ENCODE data around the gene COL8A1.

Gene COL8A1

GRCh38 chr3:99753268-99753975 lies 115.0 kb downstream of the COL8A1 start:
- TF ChIP-seq, protein P1, sequence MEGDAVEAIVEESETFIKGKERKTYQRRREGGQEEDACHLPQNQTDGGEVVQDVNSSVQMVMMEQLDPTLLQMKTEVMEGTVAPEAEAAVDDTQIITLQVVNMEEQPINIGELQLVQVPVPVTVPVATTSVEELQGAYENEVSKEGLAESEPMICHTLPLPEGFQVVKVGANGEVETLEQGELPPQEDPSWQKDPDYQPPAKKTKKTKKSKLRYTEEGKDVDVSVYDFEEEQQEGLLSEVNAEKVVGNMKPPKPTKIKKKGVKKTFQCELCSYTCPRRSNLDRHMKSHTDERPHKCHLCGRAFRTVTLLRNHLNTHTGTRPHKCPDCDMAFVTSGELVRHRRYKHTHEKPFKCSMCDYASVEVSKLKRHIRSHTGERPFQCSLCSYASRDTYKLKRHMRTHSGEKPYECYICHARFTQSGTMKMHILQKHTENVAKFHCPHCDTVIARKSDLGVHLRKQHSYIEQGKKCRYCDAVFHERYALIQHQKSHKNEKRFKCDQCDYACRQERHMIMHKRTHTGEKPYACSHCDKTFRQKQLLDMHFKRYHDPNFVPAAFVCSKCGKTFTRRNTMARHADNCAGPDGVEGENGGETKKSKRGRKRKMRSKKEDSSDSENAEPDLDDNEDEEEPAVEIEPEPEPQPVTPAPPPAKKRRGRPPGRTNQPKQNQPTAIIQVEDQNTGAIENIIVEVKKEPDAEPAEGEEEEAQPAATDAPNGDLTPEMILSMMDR (IDR thresholded peaks at IDR 0.05; ENCODE audit: insufficient read depth, missing control alignments) = peak; percentile 91
- FAIRE-seq (no peak), DNase-seq (ENCODE audit: insufficient read length, low spot score) (no peak)

DNA sequence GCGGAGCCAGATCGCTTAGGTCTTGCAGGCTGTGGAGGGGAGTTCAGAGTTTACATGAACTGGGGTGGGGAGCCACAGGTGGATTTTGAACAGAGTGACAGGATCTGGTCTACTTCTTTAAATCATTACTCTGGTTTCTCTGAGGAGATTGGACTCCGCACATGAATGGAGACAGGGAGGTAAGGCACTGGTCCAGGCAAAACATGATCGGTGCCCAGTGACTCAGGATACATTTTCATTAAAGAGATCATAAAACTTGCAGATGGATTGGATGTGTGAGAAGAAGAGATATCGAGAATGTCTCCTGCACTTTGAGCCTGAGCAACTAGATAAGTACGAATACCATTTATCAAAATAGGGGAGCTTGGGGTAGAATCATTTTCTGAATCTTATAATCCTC lies 117.4 kb downstream of the COL8A1 start:
- no peak for FAIRE-seq
- no peak for DNase-seq (ENCODE audit: insufficient read length, low spot score)
- TF ChIP-seq, protein P1 (IDR thresholded peaks at IDR 0.05; ENCODE audit: insufficient read depth, missing control alignments) = no peak

DNA sequence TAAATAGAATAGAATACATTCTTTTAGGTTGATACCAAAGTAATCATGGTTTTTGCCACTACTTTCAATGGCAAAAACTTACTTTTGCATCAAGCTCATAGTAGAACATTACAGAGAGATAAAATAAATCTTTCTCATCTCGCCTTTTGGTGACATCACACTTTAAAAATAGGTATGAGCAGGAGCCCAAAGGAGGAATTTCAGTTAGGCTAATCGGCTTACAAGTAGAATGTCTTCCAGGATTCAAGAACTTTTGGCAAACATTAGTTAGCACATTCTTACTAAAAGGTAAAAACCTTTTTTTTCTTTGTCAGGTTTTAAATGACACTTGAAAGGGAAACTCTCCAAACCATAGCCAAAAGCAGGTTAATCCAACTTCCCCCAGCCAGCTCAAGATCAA lies 119.6 kb downstream of the COL8A1 start:
- FAIRE-seq (no peak), DNase-seq (ENCODE audit: insufficient read length, low spot score) (no peak)
- TF ChIP-seq, protein P1 (IDR thresholded peaks at IDR 0.05; ENCODE audit: insufficient read depth, missing control alignments) = no peak

GRCh38 chr3:99758502-99759177 lies 120.2 kb downstream of the COL8A1 start:
- FAIRE-seq (no peak), DNase-seq (ENCODE audit: insufficient read length, low spot score) (no peak)
- TF ChIP-seq, protein P1 (IDR thresholded peaks at IDR 0.05; ENCODE audit: insufficient read depth, missing control alignments) = no peak

GRCh38 chr3:99760031-99760430 lies 121.6 kb downstream of the COL8A1 start:
- TF ChIP-seq, protein P1 (IDR thresholded peaks at IDR 0.05; ENCODE audit: insufficient read depth, missing control alignments) = no peak
- FAIRE-seq (no peak), DNase-seq (ENCODE audit: insufficient read length, low spot score) (no peak)

DNA sequence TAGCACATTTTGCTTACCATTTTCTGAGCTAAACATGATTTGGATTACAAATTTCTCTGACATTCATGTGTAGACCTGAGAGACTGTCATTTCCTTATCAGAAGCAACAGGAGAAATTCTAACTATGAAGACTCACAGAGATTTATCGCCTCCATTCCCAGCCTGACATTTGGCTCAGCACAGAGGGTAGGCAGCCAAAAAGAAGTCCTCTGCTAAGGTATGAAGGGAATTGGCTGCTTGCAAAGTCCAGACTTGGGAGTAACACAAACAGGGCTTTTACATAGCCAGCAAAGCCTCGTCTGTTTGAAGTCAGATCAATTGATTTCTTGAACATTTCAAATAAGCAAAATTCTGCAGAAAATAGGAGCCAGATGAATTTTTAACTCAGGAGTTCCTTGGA lies 122.2 kb downstream of the COL8A1 start:
- TF ChIP-seq, protein P1 (IDR thresholded peaks at IDR 0.05; ENCODE audit: insufficient read depth, missing control alignments) = no peak
- no peak for DNase-seq (ENCODE audit: insufficient read length, low spot score)
- FAIRE-seq = no peak

Measured in D721Med (cell line).